Suprapubic skin (tissue), 4 donors: ENCODE results near the gene CEP63. TPM values are rescaled to one million over a fixed set of nuclear protein-coding genes. Genes with fewer than 3 reads are reported as not detected.
"Not testable (repeated sequence)": the region's sequence is repeated elsewhere in the genome, so short reads cannot be mapped to it uniquely, and the experiment has no call there.

Experiments used
- DNase-seq, 2 donors: peaks; one replicate each; pipeline ENCODE4 v3.0.0-alpha.2; 2019; ENCODE audit warnings: low spot score in 2 of 2
- H3K27ac ChIP-seq: fragments of 200-600 bp; sonication (generic); one replicate; pipeline ENCODE4 v1.5.1; 2019
- H3K27me3 ChIP-seq: fragments of 200-600 bp; sonication (generic); one replicate; pipeline ENCODE4 v1.5.1; 2019
- H3K36me3 ChIP-seq: fragments of 200-600 bp; sonication (generic); one replicate; pipeline ENCODE4 v1.5.1; 2019
- H3K4me1 ChIP-seq: fragments of 200-600 bp; sonication (generic); one replicate; pipeline ENCODE4 v1.5.1; 2019
- H3K4me3 ChIP-seq: fragments of 200-600 bp; sonication (generic); one replicate; pipeline ENCODE4 v1.5.1; 2019; ENCODE audit warnings: mild to moderate bottlenecking
- H3K9me3 ChIP-seq: fragments of 200-600 bp; sonication (generic); one replicate; pipeline ENCODE4 v1.5.1; 2019
- EP300 ChIP-seq: sonication (generic); formaldehyde crosslinking; IDR thresholded peaks from one replicate; pipeline ENCODE4 v1.6.1; 2017; ENCODE audit warnings: antibody characterized with exemption
- POLR2A ChIP-seq, 2 donors: fragments of 450-650 bp; IDR thresholded peaks; one replicate each; pipeline ENCODE4 v1.6.1; 2017; ENCODE audit warnings: antibody characterized with exemption in 2 of 2, mild to moderate bottlenecking in 2 of 2, moderate library complexity in 2 of 2
- POLR2AphosphoS5 ChIP-seq, 3 donors: sonication (generic); formaldehyde crosslinking; IDR thresholded peaks; one replicate each; pipeline ENCODE4 v1.6.1; 2017; ENCODE audit warnings: antibody characterized with exemption in 3 of 3
- WGBS: methylation state at CpG from one replicate; pipeline ENCODE4 v1.1.5; 2018; 5-methylcytosine and 5-hydroxymethylcytosine counted together
- total RNA-seq, 4 donors: library from RNA; depleted of rRNA; stranded (reverse); fragments of >200 nt; gene quantifications; one replicate each; pipeline ENCODE4 v1.1.0, GENCODE V29; 2016
- TF ChIP-seq, protein P1 (sequence below), 2 donors: fragments of 200-600 bp in 1 of 2; fragments of 450-650 bp in 1 of 2; sonication (generic) in 1 of 2; IDR thresholded peaks; one replicate each; pipeline ENCODE4 v1.5.1; 2016 to 2019; ENCODE audit warnings: antibody characterized with exemption in 2 of 2, mild to moderate bottlenecking in 1 of 2, moderate library complexity in 1 of 2

The CEP63 gene
- total RNA-seq, 4 donors from 2014 or later, result 14.1 to 20.8 (median 16.5) TPM

GRCh38 chr3:134592806-134593205 lies 106.9 kb downstream of the CEP63 start:
- TF ChIP-seq POLR2A (IDR thresholded peaks at IDR 0.05) (no peak), POLR2AphosphoS5 (IDR thresholded peaks at IDR 0.05) (no peak), EP300 (no peak)
- TF ChIP-seq, protein P1, sequence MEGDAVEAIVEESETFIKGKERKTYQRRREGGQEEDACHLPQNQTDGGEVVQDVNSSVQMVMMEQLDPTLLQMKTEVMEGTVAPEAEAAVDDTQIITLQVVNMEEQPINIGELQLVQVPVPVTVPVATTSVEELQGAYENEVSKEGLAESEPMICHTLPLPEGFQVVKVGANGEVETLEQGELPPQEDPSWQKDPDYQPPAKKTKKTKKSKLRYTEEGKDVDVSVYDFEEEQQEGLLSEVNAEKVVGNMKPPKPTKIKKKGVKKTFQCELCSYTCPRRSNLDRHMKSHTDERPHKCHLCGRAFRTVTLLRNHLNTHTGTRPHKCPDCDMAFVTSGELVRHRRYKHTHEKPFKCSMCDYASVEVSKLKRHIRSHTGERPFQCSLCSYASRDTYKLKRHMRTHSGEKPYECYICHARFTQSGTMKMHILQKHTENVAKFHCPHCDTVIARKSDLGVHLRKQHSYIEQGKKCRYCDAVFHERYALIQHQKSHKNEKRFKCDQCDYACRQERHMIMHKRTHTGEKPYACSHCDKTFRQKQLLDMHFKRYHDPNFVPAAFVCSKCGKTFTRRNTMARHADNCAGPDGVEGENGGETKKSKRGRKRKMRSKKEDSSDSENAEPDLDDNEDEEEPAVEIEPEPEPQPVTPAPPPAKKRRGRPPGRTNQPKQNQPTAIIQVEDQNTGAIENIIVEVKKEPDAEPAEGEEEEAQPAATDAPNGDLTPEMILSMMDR (IDR thresholded peaks at IDR 0.05), result no peak
- DNase-seq, result no peak
- Histone ChIP-seq H3K4me3 (no peak overlapping the region), H3K27me3 (no peaks in the 10 kb centered on the region), H3K36me3 (no peaks in the 10 kb centered on the region), H3K27ac (no peak overlapping the region), H3K4me1 (no peaks in the 10 kb centered on the region), H3K9me3 (no peaks in the 10 kb centered on the region)
- WGBS, result 90% methylated on average over 5 of the region's 5 CpGs

- TF ChIP-seq POLR2A (IDR thresholded peaks at IDR 0.05), result no peak
- no peak for TF ChIP-seq EP300
- no peak for TF ChIP-seq POLR2AphosphoS5 (IDR thresholded peaks at IDR 0.05)
- TF ChIP-seq, protein P1 (IDR thresholded peaks at IDR 0.05), result no peak
- 63% methylated on average over 8 of the region's 8 CpGs for WGBS
- H3K4me1 ChIP-seq, result no peaks in the 10 kb centered on the region
- H3K9me3 ChIP-seq, result no peaks in the 10 kb centered on the region
- H3K27me3 ChIP-seq, result no peaks in the 10 kb centered on the region
- no peak for DNase-seq
- no peak overlapping the region for H3K4me3 ChIP-seq
- H3K36me3 ChIP-seq, result no peaks in the 10 kb centered on the region
- H3K27ac ChIP-seq, result no peak overlapping the region
Observed at GRCh38 chr3:134594331-134594741, 108.5 kb downstream of the CEP63 start.

DNA sequence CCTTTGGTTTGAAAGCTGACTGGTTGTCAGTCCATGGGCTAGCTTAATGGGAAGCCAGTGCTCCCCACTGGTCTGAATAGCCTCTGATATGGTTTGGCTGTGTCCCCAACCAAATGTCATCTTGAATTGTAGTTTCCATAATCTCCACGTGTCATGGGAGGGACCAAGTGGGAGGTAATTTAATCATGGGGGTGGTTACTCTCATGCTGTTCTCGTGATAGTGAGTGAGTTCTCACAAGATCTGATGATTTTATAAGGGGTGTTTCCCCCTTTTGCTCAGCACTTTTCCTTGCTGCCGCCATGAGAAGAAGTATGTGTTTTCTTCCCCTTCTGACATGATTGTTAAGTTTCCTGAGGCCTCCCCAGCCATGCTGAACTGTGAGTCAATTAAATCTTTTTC lies 109.1 kb downstream of the CEP63 start:
- not testable (repeated sequence) for H3K27me3 ChIP-seq, H3K9me3 ChIP-seq, H3K4me1 ChIP-seq, H3K27ac ChIP-seq, DNase-seq, H3K36me3 ChIP-seq, H3K4me3 ChIP-seq
- 67% methylated on average over 3 of the region's 3 CpGs for WGBS

GRCh38 chr3:134597390-134597970 lies 111.6 kb downstream of the CEP63 start:
- DNase-seq, result no peak
- Histone ChIP-seq H3K4me1 (peaks cover 5% of the 10 kb centered on the region), H3K27me3 (no peaks in the 10 kb centered on the region), H3K4me3 (no peak overlapping the region), H3K36me3 (no peaks in the 10 kb centered on the region), H3K27ac (no peak overlapping the region), H3K9me3 (no peaks in the 10 kb centered on the region)
- TF ChIP-seq, protein P1 (IDR thresholded peaks at IDR 0.05), result no peak
- TF ChIP-seq EP300 (no peak), POLR2A (IDR thresholded peaks at IDR 0.05) (no peak), POLR2AphosphoS5 (IDR thresholded peaks at IDR 0.05) (no peak)
- 8% methylated on average over 2 of the region's 2 CpGs for WGBS

DNA sequence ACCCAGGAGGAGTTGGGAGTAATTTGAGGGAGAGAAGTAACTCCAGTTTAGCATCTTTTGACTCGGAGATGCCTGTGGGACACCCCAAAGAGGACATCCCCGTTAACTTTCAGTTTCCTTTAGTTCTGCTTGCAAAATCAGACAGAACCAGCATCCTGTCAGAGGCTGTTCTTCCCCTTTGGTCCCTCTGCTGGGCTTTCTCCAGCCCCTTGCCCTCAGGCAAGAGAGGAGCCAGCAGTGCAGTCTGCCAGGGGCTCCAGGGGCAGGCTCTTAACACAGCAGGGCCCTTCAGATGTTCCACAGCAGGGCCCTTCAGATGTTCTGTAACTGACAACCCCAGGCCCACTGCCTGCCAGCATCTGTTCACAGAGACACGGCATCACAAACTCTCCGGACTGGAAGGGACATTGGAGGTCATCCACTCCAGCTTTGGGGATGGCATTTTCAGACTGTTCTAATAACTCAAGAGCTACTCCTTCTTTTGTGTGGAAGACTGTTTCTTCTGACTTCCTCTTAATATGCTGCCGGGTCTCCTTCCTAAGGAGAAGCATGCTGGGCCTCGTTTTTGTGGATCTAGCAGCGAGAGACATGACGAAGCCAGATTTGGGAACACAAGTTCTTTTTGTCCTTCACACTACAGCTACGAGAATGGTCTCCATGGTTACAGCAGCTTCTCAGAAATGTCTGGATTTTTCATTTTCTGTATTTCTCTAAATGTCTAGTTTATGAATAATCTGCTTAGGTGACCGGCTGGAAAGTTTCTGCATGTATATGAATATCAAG lies 113.1 kb downstream of the CEP63 start:
- 73% methylated on average over 10 of the region's 10 CpGs for WGBS
- peaks cover 5% of the 10 kb centered on the region for H3K4me1 ChIP-seq
- no peaks in the 10 kb centered on the region for H3K36me3 ChIP-seq
- TF ChIP-seq EP300 (no peak), POLR2A (IDR thresholded peaks at IDR 0.05) (no peak), POLR2AphosphoS5 (IDR thresholded peaks at IDR 0.05) (no peak)
- TF ChIP-seq, protein P1 (IDR thresholded peaks at IDR 0.05), result no peak
- DNase-seq, result no peak
- H3K27ac ChIP-seq, result no peak overlapping the region
- no peaks in the 10 kb centered on the region for H3K9me3 ChIP-seq
- no peaks in the 10 kb centered on the region for H3K27me3 ChIP-seq
- H3K4me3 ChIP-seq, result no peak overlapping the region
